ENCODE measurements around the gene ITGB8.

GRCh38 chr7:20331910-20332813 lies 1.5 kb downstream of the ITGB8 start:
- TF ChIP-seq, protein P1, sequence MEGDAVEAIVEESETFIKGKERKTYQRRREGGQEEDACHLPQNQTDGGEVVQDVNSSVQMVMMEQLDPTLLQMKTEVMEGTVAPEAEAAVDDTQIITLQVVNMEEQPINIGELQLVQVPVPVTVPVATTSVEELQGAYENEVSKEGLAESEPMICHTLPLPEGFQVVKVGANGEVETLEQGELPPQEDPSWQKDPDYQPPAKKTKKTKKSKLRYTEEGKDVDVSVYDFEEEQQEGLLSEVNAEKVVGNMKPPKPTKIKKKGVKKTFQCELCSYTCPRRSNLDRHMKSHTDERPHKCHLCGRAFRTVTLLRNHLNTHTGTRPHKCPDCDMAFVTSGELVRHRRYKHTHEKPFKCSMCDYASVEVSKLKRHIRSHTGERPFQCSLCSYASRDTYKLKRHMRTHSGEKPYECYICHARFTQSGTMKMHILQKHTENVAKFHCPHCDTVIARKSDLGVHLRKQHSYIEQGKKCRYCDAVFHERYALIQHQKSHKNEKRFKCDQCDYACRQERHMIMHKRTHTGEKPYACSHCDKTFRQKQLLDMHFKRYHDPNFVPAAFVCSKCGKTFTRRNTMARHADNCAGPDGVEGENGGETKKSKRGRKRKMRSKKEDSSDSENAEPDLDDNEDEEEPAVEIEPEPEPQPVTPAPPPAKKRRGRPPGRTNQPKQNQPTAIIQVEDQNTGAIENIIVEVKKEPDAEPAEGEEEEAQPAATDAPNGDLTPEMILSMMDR (IDR thresholded peaks at IDR 0.05 in 4 of 5, conservative IDR thresholded peaks at IDR 0.05 in 1 of 5), result no peak
- TF ChIP-seq POLR2A (IDR thresholded peaks at IDR 0.05), result no peak

Data from gastrocnemius medialis (tissue), 4 donors.